Parathyroid adenoma (tissue), 2 donors: Measurements from ENCODE around the gene OSBPL9.

Experiments
- H2AFZ ChIP-seq: fragments of 300-600 bp; sonication (generic); one replicate; pipeline ENCODE4 v1.7.0; 2017; ENCODE audit warnings: antibody characterized with exemption, mild to moderate bottlenecking
- H3K27ac ChIP-seq: fragments of 300-600 bp; sonication (generic); one replicate; pipeline ENCODE4 v1.7.0; 2017
- H3K27me3 ChIP-seq: fragments of 300-600 bp; sonication (generic); one replicate; pipeline ENCODE4 v1.7.0; 2017; ENCODE audit warnings: low read length; ENCODE audit not compliant: control insufficient read depth, insufficient read depth
- H3K36me3 ChIP-seq: fragments of 300-600 bp; sonication (generic); one replicate; pipeline ENCODE4 v1.7.0; 2017; ENCODE audit warnings: low read length; ENCODE audit not compliant: control insufficient read depth, insufficient read depth
- H3K4me1 ChIP-seq: fragments of 300-600 bp; sonication (generic); one replicate; pipeline ENCODE4 v1.7.0; 2017; ENCODE audit warnings: control low read depth
- H3K4me2 ChIP-seq: fragments of 300-600 bp; sonication (generic); one replicate; pipeline ENCODE4 v1.7.0; 2017; ENCODE audit warnings: low read length
- H3K4me3 ChIP-seq: fragments of 300-600 bp; sonication (generic); one replicate; pipeline ENCODE4 v1.7.0; 2017; ENCODE audit warnings: low read depth, low read length
- H3K79me2 ChIP-seq: fragments of 300-600 bp; sonication (generic); one replicate; pipeline ENCODE4 v1.7.0; 2017; ENCODE audit warnings: control low read depth
- H3K9ac ChIP-seq: fragments of 300-600 bp; sonication (generic); one replicate; pipeline ENCODE4 v1.7.0; 2017; ENCODE audit warnings: mild to moderate bottlenecking
- H3K9me3 ChIP-seq: fragments of 300-600 bp; sonication (generic); one replicate; pipeline ENCODE4 v1.7.0; 2017; ENCODE audit warnings: low read length; ENCODE audit not compliant: control insufficient read depth
- CTCF ChIP-seq: fragments of 300-600 bp; sonication (generic); IDR thresholded peaks from one replicate; pipeline ENCODE4 v1.7.0; 2017; ENCODE audit warnings: antibody characterized with exemption, mild to moderate bottlenecking
- donor health status: primary hyperparathyroidism.

OSBPL9 gene

DNA sequence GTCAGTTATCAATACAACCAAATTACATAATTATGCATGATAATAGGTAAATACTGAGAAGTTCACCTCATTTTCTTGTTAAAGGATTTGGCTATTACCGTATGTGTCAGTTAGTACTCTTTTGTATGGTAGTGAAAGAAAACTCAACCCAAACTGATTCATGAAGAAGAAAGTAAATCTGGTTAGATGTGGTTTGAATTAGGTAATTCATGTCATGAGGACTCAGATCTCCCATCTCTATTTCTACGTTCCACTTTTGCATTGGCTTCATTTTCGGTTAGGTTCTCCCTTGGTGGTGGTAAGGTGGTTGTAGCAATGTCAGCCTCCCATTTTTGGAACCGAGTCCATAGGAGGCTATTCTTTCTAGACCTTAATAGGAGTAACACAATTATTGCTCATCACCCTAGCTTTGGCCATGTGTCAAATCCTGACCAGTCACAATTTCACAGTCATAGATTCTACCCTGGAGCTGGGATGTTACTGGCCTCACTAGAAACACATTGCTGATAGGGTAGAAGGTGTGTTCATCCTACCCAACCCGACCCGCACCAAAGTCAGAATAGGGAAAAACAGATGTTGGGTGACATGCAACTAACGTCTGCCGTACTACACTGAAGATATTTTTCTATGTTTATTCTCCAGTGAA lies 97.6 kb downstream of the OSBPL9 start:
- Histone ChIP-seq H3K9me3 (no peaks in the 10 kb centered on the region), H3K4me2 (no peak overlapping the region), H3K27me3 (no peaks in the 10 kb centered on the region), H3K4me3 (no peak overlapping the region), H3K9ac (no peak overlapping the region), H3K36me3 (no peaks in the 10 kb centered on the region), H2AFZ (no peak overlapping the region), H3K27ac (no peak overlapping the region), H3K79me2 (peaks cover 2% of the 10 kb centered on the region), H3K4me1 (no peaks in the 10 kb centered on the region)
- no peak for TF ChIP-seq CTCF

GRCh38 chr1:51715369-51715768 lies 98.5 kb downstream of the OSBPL9 start:
- TF ChIP-seq CTCF: no peak
- Histone ChIP-seq H3K4me2 (no peak overlapping the region), H3K36me3 (no peaks in the 10 kb centered on the region), H3K9ac (no peak overlapping the region), H3K9me3 (no peaks in the 10 kb centered on the region), H3K27ac (no peak overlapping the region), H3K79me2 (no peaks in the 10 kb centered on the region), H3K4me3 (no peak overlapping the region), H3K27me3 (no peaks in the 10 kb centered on the region), H2AFZ (no peak overlapping the region), H3K4me1 (no peaks in the 10 kb centered on the region)

DNA sequence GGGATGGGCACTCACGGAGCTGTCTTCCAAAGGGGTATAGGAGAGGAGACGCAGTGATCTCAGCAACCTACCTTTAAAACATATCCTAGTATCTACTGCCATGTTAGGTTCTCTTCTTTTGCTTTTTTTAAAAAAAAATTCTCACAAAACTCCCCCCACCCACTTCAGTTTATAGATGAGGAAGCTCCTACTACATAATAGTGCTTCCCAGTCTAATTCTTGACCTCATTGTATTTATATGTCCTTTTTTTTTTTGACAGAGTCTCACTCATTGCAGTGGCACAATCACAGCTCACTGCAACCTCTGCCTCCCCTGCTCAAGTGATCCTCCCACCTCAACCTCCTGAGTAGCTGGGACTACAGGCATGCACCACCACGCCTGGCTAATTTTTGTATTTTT lies 99.9 kb downstream of the OSBPL9 start:
- Histone ChIP-seq H3K9me3 (no peaks in the 10 kb centered on the region), H3K27me3 (no peaks in the 10 kb centered on the region), H2AFZ (no peak overlapping the region), H3K27ac (no peak overlapping the region), H3K9ac (no peak overlapping the region), H3K4me3 (no peak overlapping the region), H3K4me1 (no peaks in the 10 kb centered on the region), H3K79me2 (no peaks in the 10 kb centered on the region), H3K4me2 (no peak overlapping the region), H3K36me3 (no peaks in the 10 kb centered on the region)
- TF ChIP-seq CTCF: no peak

GRCh38 chr1:51717842-51718241 lies 101.0 kb downstream of the OSBPL9 start:
- no peaks in the 10 kb centered on the region for H3K36me3 ChIP-seq
- H3K4me1 ChIP-seq: no peaks in the 10 kb centered on the region
- H2AFZ ChIP-seq: no peak overlapping the region
- H3K27me3 ChIP-seq: no peaks in the 10 kb centered on the region
- TF ChIP-seq CTCF: no peak
- no peaks in the 10 kb centered on the region for H3K9me3 ChIP-seq
- no peak overlapping the region for H3K9ac ChIP-seq
- no peak overlapping the region for H3K4me3 ChIP-seq
- H3K79me2 ChIP-seq: no peaks in the 10 kb centered on the region
- H3K4me2 ChIP-seq: no peak overlapping the region
- no peak overlapping the region for H3K27ac ChIP-seq

DNA sequence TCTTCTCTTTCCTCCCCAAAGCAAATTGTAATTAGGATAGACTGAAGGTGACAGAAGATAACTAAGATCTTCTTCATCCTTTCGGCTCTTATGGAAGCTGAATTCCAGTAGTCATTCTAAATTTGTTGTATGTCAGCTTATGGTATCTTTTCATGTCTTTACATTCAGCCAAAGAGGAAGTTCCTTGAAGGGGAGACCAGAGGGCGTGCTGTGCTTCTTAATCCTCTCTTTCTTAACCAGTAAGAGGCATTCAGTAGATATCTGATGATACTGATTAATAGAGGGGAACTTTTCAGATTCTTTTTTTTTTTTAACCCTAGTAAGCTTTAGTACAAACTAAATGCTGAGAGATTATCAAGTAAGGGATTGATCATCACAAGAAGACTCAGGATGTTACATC lies 102.3 kb downstream of the OSBPL9 start:
- no peaks in the 10 kb centered on the region for H3K9me3 ChIP-seq

More for the DNA sequence above, 102.3 kb downstream of the OSBPL9 start:
- no peak overlapping the region for H3K9ac ChIP-seq
- no peak overlapping the region for H3K4me3 ChIP-seq
- H3K27ac ChIP-seq: no peak overlapping the region
- no peaks in the 10 kb centered on the region for H3K27me3 ChIP-seq
- no peaks in the 10 kb centered on the region for H3K4me1 ChIP-seq
- H2AFZ ChIP-seq: no peak overlapping the region
- no peaks in the 10 kb centered on the region for H3K36me3 ChIP-seq
- no peak for TF ChIP-seq CTCF
- no peaks in the 10 kb centered on the region for H3K79me2 ChIP-seq
- H3K4me2 ChIP-seq: no peak overlapping the region
